ENCODE results near the gene SHISA8.

SHISA8 gene

GRCh38 chr22:41913842-41914534 lies 886 bp downstream of the SHISA8 start:
- DNase-seq = no peak

GRCh38 chr22:41913040-41913719 lies 1.7 kb downstream of the SHISA8 start:
- DNase-seq = no peak

DNA sequence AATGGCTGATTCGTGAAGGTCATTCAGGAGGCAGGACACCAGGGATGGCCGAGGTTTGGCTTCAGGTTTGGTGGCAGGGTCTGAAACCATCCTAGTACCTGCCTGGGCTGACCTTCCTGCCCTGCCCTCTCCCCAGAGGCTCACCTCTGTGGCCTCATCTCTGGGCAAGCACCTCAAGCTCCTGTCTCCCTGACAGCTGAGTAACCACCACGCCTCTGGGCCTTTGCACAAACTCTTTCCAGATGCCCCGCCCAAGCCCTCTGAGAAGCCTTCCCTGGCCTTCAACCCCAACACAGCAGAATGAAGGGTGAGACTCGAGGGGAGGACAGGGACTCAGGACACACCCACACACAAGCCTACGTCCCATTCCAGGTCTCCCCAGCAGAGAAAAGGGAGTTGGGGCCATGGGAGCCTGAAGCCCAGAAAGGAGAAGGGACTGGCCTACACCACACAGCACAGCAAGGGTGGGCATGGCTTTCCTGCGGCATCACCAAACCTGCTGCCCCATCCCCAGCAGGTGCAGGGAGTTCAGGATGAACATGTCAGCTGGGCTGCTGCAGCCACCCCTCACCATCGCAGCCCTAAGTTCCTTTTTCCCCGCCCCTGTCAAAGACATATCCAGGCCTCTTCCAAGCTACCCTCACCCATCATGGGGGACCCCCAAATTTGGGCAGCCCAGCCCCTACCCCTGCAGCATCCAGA lies 2.4 kb downstream of the SHISA8 start:
- no peak for DNase-seq

GRCh38 chr22:41911001-41911611 lies 3.8 kb downstream of the SHISA8 start:
- no peak for DNase-seq

- DNase-seq = no peak
Observed at GRCh38 chr22:41910050-41911000, 4.5 kb downstream of the SHISA8 start.

- no peak for DNase-seq
Observed at GRCh38 chr22:41909310-41910049, 5.4 kb downstream of the SHISA8 start.

DNA sequence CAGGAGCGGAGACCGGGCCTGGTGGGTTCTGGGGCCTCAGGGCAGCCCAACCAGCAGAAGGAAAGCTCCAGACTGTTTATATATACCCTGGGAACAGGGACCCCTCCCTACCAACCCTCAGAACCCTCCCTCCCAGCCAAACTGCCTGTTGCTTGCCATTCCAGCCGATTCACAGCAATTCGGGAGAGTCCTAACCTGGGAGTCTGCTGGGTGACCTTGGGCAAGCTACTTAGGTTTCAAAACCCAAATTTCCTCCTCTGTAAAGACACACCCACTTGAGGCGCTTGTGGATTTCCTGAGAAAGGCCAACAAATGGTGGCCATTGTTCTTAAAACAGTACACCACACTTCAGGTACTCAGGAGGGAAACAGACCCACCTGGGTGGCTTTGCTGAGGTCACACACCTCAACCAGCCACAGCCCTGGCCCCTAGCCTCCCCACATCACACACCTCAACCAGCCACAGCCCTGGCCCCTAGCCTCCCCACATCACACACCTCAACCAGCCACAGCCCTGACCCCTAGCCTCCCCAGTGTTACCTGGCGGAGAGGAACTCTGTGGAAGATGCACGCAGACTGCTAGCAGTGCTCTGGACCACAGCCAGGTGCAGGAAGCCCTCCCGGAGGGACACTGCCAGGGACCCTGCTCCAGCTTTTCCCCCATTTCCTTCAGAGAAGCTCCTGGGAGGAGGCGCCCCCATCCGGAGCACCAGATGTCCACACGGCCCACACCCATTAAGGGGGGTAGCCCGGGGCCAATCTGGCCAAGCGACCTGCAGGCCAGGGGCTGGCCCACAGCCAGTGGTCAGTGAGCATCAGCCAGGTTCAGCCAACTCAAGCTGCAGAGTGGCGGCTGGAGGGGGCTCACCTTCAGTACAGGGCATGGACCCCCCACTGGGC lies 6.2 kb downstream of the SHISA8 start:
- DNase-seq = no peak

DNA sequence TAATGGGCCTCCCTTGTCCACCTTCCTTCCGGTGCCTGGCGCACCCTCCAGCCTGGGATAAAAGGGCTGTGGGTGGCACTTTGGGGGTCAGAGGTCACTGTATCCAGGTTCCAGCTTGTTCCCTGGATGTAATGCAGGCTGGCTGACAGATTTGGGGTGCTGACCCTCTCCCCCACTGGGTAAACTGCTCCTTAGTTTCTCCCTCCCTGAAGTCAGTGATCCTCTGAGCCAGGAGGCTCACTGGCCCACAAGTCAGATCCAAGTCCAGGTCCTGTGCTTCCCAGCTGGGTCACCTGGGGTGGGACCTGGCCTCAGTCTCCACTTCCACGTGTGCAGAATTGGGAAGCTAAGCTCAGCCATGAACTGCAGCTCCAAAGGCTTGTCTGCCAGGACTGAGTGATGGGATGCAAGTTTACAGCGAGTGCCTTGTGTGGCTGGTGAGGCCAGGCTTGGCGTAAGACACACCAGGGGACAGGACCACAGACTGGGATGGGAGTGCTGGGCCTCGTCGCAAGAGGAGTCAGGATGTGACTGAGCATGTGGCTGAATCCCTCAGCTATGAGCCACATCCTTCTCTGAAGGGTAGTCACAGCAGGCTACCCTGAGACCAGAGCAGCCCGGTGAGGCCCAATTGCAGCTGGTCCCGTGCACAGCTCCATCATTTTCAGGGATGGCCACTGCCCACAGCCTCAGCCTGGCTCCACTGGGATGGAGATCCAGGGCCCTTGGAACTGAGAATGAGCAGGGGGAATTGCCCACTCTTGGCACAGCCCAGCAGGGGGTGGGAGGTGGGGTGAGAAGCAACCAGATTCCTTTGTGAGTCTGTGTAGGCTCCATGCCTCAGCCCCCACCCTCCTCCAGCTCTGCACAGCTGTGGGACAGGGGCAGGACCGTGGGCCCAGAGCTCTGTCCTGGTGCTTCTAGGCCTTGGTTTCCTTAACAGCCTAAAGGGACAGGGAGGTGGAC lies 7.2 kb downstream of the SHISA8 start:
- DNase-seq = no peak

- DNase-seq = no peak
Observed at GRCh38 chr22:41906822-41907221, 8.1 kb downstream of the SHISA8 start.

GRCh38 chr22:41905411-41906202 lies 9.3 kb downstream of the SHISA8 start:
- DNase-seq = no peak

DNA sequence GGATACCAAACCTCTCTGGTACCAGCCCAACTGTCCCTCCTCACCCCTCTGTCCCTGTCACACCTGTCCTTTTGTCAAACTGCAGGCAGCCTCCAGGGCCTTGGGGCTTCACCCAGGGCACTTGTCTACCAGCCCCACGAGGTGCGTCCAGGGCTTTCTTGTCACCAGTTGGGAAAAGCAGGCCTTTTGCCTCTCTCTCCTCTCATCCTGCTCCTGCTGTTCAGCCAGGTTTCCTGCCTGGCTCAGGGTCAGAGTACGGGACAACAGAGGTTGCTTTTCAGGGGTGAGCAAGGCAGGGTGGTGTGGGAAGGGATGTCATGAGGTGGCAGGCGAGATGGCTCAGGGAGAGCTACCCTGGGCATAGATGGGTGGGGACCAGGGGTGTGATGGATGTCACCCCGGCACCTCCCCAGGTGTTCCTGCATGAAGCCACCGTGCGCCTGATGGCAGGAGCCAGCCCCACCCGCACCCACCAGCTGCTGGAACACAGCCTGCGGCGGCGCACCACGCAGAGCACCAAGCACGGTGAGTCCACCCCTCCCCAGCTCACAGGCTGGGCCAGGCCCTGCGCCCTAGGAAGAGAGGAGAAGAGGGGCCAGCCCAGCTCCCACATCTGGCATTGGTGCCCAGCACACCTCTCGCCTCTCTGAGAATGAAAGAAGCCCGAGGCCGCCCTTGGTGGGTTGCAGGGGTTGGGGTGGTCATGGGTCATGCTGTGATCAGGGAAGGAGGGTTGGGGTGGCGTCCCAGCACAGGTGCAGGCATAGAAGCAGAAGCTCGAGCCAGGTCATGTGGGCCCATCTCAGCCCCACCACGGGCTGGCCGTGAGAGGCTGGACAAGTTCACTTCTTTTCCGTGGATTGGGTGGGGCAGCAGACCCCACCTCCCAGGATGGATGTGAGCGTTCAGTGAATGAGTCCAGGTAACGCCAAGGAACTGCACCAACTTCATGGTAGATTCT lies 10.1 kb downstream of the SHISA8 start:
- DNase-seq = no peak

DNA sequence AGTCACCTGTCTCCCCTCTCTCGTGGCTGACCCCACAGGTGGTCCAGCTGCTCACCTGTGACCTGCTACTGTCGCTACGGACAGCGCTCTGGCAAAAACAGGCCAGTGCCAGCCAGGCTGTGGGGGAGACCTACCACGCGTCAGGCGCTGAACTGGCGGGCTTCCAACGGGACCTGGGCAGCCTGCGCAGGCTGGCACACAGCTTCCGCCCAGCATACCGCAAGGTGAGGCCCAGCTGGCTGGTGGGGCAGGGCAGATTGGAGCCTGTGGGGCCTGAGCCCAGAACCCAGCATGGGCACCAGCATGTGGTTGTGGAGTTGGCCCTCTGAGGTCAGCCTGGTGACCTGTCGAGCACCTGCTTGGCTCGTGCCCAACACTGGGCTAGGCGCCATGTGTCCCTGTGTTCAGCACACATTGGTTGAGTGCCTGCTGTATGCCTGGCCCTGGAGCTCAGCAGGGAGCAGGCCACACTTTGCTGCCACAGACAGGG lies 11.9 kb downstream of the SHISA8 start:
- peak; percentile 31 for DNase-seq

DNA sequence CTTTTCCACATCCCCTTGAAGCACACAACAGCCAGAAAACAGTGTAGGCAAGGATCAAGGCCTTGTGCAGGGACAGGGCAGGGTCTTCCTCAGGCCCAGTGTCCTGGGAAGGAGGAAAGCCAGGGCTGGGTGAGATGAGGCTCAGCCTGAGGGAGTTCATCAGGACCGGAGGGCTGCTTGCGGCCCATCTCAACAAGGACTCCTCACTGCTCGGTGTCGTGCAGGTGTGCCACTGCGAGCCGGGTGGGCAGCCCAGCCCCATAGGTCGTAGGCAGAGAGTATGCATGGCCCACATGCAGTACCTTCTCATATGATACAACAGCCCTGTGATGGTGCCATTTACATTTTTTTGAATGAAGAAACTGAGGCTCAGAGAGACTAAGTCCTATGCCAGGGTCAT lies 12.9 kb downstream of the SHISA8 start:
- DNase-seq = no peak

DNA sequence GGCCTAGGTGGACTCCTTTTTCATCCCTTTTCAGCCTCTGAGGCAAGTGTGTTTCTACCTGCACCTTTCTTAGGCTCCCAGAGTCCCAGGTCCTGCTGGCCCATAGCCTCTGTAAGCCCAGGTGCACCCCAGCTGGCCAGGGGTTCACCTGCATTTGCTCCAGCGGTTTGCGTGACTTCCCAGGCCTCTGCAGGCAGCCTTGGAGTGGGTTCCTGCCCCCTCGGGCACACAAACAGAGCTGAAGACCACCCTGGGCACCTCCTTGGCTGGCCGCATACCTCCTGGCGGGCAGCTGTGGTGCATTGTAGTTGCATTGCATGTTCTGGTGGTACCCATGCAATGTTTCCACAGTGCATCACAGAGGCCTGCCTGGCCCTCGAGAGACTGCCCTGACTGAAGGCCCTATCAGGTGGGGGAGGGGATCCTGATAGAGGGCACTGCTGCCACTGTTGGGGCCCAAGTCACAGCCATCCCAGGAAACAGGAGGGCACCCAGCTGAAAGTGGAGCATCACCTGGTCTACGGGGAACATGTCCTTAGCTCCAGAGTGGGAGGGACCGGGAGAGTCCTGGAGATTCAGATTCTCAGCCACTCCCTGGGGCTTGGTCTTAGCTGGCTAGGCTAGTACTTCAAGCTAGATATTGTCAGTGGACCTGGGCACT lies 14.1 kb downstream of the SHISA8 start:
- DNase-seq = no peak

DNA sequence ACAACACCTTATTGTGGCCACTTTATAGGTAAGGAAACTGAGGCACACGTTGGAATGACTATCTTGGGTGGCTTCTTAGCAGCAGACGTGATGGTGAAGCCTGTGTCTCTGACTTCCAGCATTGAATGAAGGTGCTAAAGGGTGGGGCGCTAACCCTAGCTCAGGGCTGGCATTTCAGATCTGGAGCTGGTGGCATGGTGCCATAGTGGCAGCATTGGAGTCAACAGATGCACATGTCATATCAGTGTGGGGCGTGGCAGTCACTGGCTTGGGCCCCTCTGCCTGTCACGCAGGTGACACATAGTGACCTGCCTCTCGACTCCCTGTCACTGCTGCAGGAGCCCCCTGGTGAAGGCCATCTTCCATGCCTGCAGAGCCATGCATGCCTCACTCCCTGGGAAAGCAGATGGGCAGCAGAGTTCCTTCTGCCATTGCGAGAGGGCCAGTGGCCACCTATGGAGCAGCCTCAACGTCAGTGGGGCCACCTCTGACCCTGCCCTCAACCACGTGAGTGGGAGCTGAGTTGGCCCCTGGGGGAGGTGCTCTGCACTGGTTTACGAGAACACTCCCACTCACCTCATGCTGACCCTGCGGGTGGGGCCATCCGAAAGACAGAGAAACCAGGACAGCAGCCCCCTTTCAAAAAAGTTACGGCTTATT lies 14.8 kb downstream of the SHISA8 start:
- no peak for DNase-seq

DNA sequence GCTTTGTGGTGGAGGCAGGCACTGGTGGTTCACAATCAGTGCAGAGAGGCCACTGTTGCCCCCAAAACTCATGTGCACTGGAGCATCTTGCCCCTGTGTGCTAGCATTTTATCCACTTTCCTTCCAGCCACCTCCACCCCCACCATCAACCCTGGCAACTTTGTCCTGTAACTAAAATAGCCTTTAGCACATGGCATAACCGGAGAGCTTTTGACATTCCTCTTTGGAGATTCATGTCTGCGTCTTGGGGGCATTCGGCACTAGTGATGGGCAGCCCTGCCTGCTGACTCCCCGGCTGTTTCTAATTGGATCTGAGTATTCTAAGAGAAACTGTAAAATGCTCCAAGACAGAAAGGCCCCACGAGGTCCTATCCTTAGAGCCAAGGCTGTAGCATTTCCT lies 15.8 kb downstream of the SHISA8 start:
- no peak for DNase-seq

All from NCI-H2029 treated with DMSO at 0.1 percent for 48 hours (cell line).